Spleen (tissue), 11 donors: ENCODE measurements around the gene FRMD4B. TPM values are rescaled to one million over a fixed set of nuclear protein-coding genes. Genes with fewer than 3 reads are reported as not detected.

Experiments used
- DNase-seq: peaks from one replicate; pipeline ENCODE4 v3.0.0-alpha.2; 2020
- H3K27ac ChIP-seq, 8 donors: fragments of 200-600 bp; sonication (generic) in 7 of 8; 1 replicate in 4 of 8; 2 replicates in 4 of 8; pipeline versions ENCODE4 v1.5.0 to v1.8.0; 2016 to 2021; ENCODE audit warnings: inconsistent platforms in 4 of 8, mild to moderate bottlenecking in 4 of 8, moderate library complexity in 1 of 8
- H3K27me3 ChIP-seq, 7 donors: fragments of 200-600 bp; sonication (generic) in 6 of 7; replicated peaks in 1 of 7; 1 replicate in 4 of 7; 2 replicates in 3 of 7; pipeline versions ENCODE4 v1.5.0 to v1.8.0; 2016 to 2021; ENCODE audit warnings: inconsistent platforms in 3 of 7, mild to moderate bottlenecking in 1 of 7
- H3K36me3 ChIP-seq, 6 donors: fragments of 200-600 bp; sonication (generic) in 5 of 6; 1 replicate in 4 of 6; 2 replicates in 2 of 6; pipeline versions ENCODE4 v1.5.0 to v1.8.0; 2016 to 2021; ENCODE audit warnings: inconsistent platforms in 2 of 6
- H3K4me1 ChIP-seq, 6 donors: fragments of 200-600 bp; sonication (generic) in 5 of 6; 1 replicate in 3 of 6; 2 replicates in 3 of 6; pipeline versions ENCODE4 v1.5.0 to v1.8.0; 2016 to 2021; ENCODE audit warnings: inconsistent platforms in 3 of 6
- H3K4me3 ChIP-seq, 8 donors: fragments of 200-600 bp; sonication (generic) in 7 of 8; 1 replicate in 4 of 8; 2 replicates in 4 of 8; pipeline versions ENCODE4 v1.5.0 to v1.8.0; 2016 to 2021; ENCODE audit warnings: inconsistent platforms in 4 of 8, mild to moderate bottlenecking in 4 of 8, moderate library complexity in 2 of 8
- H3K9me3 ChIP-seq, 8 donors: fragments of 200-600 bp; sonication (generic) in 7 of 8; 1 replicate in 4 of 8; 2 replicates in 4 of 8; pipeline versions ENCODE4 v1.5.0 to v1.8.0; 2016 to 2021; ENCODE audit warnings: inconsistent platforms in 4 of 8
- CTCF ChIP-seq, 11 experiments: fragments of 200-600 bp in 7 of 11; fragments of 450-650 bp in 4 of 11; sonication (generic) in 4 of 11; IDR thresholded peaks in 8 of 11; conservative IDR thresholded peaks in 3 of 11; 1 replicate in 7 of 11; 2 replicates in 4 of 11; pipeline versions ENCODE4 v1.4.0 to v1.8.0; 2016 to 2021; ENCODE audit warnings: antibody characterized with exemption in 11 of 11, inconsistent platforms in 4 of 11, mild to moderate bottlenecking in 1 of 11
- POLR2A ChIP-seq, 3 donors: fragments of 450-650 bp; IDR thresholded peaks; one replicate each; pipeline ENCODE4 v1.5.1; 2017; ENCODE audit warnings: antibody characterized with exemption in 3 of 3, mild to moderate bottlenecking in 1 of 3
- POLR2AphosphoS5 ChIP-seq, 3 donors: sonication (generic); formaldehyde crosslinking; IDR thresholded peaks; one replicate each; pipeline ENCODE4 v1.5.1; 2017; ENCODE audit warnings: antibody characterized with exemption in 3 of 3
- WGBS, 5 donors: extraction: QIAGEN DNeasy Blood & Tissue Kit in 3 of 5; methylation state at CpG; one replicate each; pipeline versions ENCODE4 v1.1.5 to v1.1.7; 2013 to 2018; 5-methylcytosine and 5-hydroxymethylcytosine counted together
- intact Hi-C: fragments of 100-400 bp; cut with DNase I; formaldehyde crosslinking; loops from one replicate; pipeline ENCODE4 v1.15.0; 2023; ENCODE audit warnings: low total_unique reads
- polyA plus RNA-seq, 3 donors: library from polyadenylated mRNA; stranded (reverse); fragments of 200-250 nt; gene quantifications; one replicate each; pipeline ENCODE4 v1.2.1, GENCODE V29; 2013
- total RNA-seq, 7 donors: library from RNA; depleted of rRNA in 3 of 7; stranded (reverse); fragments of >200 nt in 3 of 7; fragmentation: NEBNext Ultra II Directional in 4 of 7; extraction: Animal tissue kit (Norgen Biotek cat#: 25700) in 4 of 7; gene quantifications; one replicate each; pipeline versions ENCODE4 v1.1.0 to v1.2.1, GENCODE V29; 2016 to 2021
- donor health status: healthy with polysubstance abuse.
- donor health status: DM: no; HTN: no; CAD: no; lungs with moderate emphysema.
- donor health status: DM: no; HTN: no; CAD: no.
- donor health status: Bipolar disorder and iron deficiency.
- donor health status: healthy.
- donor health status: DM: no; HTN: no; CAD: no.
- donor health status: DM: yes; HTN: yes; CAD: no.

FRMD4B gene
- total and polyA plus RNA-seq, 10 donors: 8.1 to 143 (median 112) TPM

GRCh38 chr3:69338911-69339310, 47.0 kb downstream of the FRMD4B start:
- Histone ChIP-seq H3K4me1 (peaks cover 0 to 53% (median 24%) of the 10 kb centered on the region in 6 donors), H3K27me3 (no peaks in the 10 kb centered on the region), H3K27ac (peak overlapping the region in 6 of 8 donors; percentile 29 to 73 (median 56)), H3K4me3 (no peak overlapping the region), H3K36me3 (peaks cover 0 to 4% (median 0%) of the 10 kb centered on the region in 6 donors), H3K9me3 (no peaks in the 10 kb centered on the region)
- no peak for TF ChIP-seq POLR2A (IDR thresholded peaks at IDR 0.05)
- no peak for TF ChIP-seq POLR2AphosphoS5 (IDR thresholded peaks at IDR 0.05)
- TF ChIP-seq CTCF (IDR thresholded peaks at IDR 0.05 in 8 of 11, conservative IDR thresholded peaks at IDR 0.05 in 3 of 11): no peak
- no peak for DNase-seq
- WGBS, 5 donors: 56 to 77% (median 70%) methylated on average over 4 of the region's 4 CpGs
- intact Hi-C loops: no loop called here

- 80 to 97% (median 91%) methylated on average over 2 of the region's 2 CpGs for WGBS, 5 donors
- intact Hi-C loops: no loop called here
- no peaks in the 10 kb centered on the region for H3K27me3 ChIP-seq
- H3K4me1 ChIP-seq: peaks cover 10 to 30% (median 22%) of the 10 kb centered on the region in 6 donors
- H3K9me3 ChIP-seq: no peaks in the 10 kb centered on the region
- DNase-seq: no peak
- no peak overlapping the region for H3K27ac ChIP-seq
- TF ChIP-seq POLR2AphosphoS5 (IDR thresholded peaks at IDR 0.05): no peak
- no peak for TF ChIP-seq POLR2A (IDR thresholded peaks at IDR 0.05)
- no peak for TF ChIP-seq CTCF (IDR thresholded peaks at IDR 0.05 in 8 of 11, conservative IDR thresholded peaks at IDR 0.05 in 3 of 11)
- no peak overlapping the region for H3K4me3 ChIP-seq
- H3K36me3 ChIP-seq: peaks cover 0 to 4% (median 0%) of the 10 kb centered on the region in 6 donors
These were observed 53.0 kb downstream of the FRMD4B start for GRCh38 chr3:69332934-69333333.

- no peak for DNase-seq
- 44 to 54% (median 51%) methylated on average over 10 of the region's 10 CpGs for WGBS, 5 donors
- H3K4me3 ChIP-seq: no peak overlapping the region
- no peaks in the 10 kb centered on the region for H3K27me3 ChIP-seq
- H3K9me3 ChIP-seq: no peaks in the 10 kb centered on the region
- H3K36me3 ChIP-seq: peaks cover 0 to 4% (median 0%) of the 10 kb centered on the region in 6 donors
- peaks cover 17 to 50% (median 41%) of the 10 kb centered on the region in 6 donors for H3K4me1 ChIP-seq
- intact Hi-C loops: no loop called here
- H3K27ac ChIP-seq: peak overlapping the region in 6 of 8 donors; percentile 6 to 79 (median 60)
- TF ChIP-seq POLR2AphosphoS5 (IDR thresholded peaks at IDR 0.05): peak in 1 of 3 donors; percentile 70
- no peak for TF ChIP-seq POLR2A (IDR thresholded peaks at IDR 0.05)
These were observed 54.9 kb downstream of the FRMD4B start for GRCh38 chr3:69330891-69331400.

GRCh38 chr3:69329892-69330291, 56.0 kb downstream of the FRMD4B start:
- Histone ChIP-seq H3K4me1 (peaks cover 18 to 58% (median 48%) of the 10 kb centered on the region in 6 donors), H3K27me3 (no peaks in the 10 kb centered on the region), H3K27ac (peak overlapping the region in 3 of 8 donors; percentile 34 to 79 (median 54)), H3K36me3 (peaks cover 0 to 4% (median 0%) of the 10 kb centered on the region in 6 donors), H3K4me3 (no peak overlapping the region), H3K9me3 (no peaks in the 10 kb centered on the region)
- WGBS, 5 donors: 69 to 91% (median 78%) methylated on average over 1 of the region's 1 CpG
- intact Hi-C loops: no loop called here
- TF ChIP-seq CTCF (IDR thresholded peaks at IDR 0.05 in 8 of 11, conservative IDR thresholded peaks at IDR 0.05 in 3 of 11) (no peak), POLR2A (IDR thresholded peaks at IDR 0.05) (no peak), POLR2AphosphoS5 (IDR thresholded peaks at IDR 0.05) (no peak)
- no peak for DNase-seq
